Right cardiac atrium (tissue), 5 donors: ENCODE measurements around the gene CCDC92B. TPM values are rescaled to one million over a fixed set of nuclear protein-coding genes. Genes with fewer than 3 reads are reported as not detected.
A peak's percentile ranks its signal among the peaks of the same experiment; 100 is the strongest.
"Not testable (repeated sequence)": the region's sequence is repeated elsewhere in the genome, so short reads cannot be mapped to it uniquely, and the experiment has no call there.

ENCODE experiments used
- ATAC-seq, 2 donors: fragments of 200-7000 bp; cut with Tn5 transposase; one replicate each; pipeline versions ENCODE4 v1.8.0 to v1.9.1; 2020; ENCODE audit warnings: moderate library complexity in 2 of 2, mild to moderate bottlenecking in 1 of 2
- DNase-seq, 3 donors: peaks; one replicate each; pipeline ENCODE4 v3.0.0-alpha.2; 2020
- H3K27ac ChIP-seq: one replicate; pipeline ENCODE4 v1.5.1; 2013; ENCODE audit warnings: mild to moderate bottlenecking, low read length, control low read depth, moderate library complexity
- H3K27me3 ChIP-seq: one replicate; pipeline ENCODE4 v1.6.1; 2013; ENCODE audit not compliant: control insufficient read depth, insufficient read depth
- H3K4me1 ChIP-seq: one replicate; pipeline ENCODE4 v1.6.1; 2013; ENCODE audit warnings: low read length; ENCODE audit not compliant: control insufficient read depth, insufficient read depth
- H3K4me3 ChIP-seq: one replicate; pipeline ENCODE4 v1.5.1; 2013; ENCODE audit warnings: low read length, control low read depth
- H3K9me3 ChIP-seq: one replicate; pipeline ENCODE4 v1.6.1; 2013; ENCODE audit warnings: low read length; ENCODE audit not compliant: control insufficient read depth
- WGBS: extraction: QIAGEN DNeasy Blood & Tissue Kit; methylation state at CpG from one replicate; pipeline ENCODE4 v1.1.7; 2013; 5-methylcytosine and 5-hydroxymethylcytosine counted together
- intact Hi-C, 4 donors: fragments of 100-400 bp; cut with DNase I; formaldehyde crosslinking; loops; one replicate each; pipeline versions ENCODE4 v1.11.0 to v1.14.0; 2022 to 2023
- polyA plus RNA-seq: library from polyadenylated mRNA; stranded (reverse); fragments of 200-250 nt; gene quantifications from one replicate; pipeline ENCODE4 v1.2.3, GENCODE V29; 2013
- total RNA-seq, 4 donors: library from RNA; stranded (reverse); fragmentation: NEBNext Ultra II Directional; extraction: Animal tissue kit (Norgen Biotek cat#: 25700); gene quantifications; one replicate each; pipeline ENCODE4 v1.2.1, GENCODE V29; 2021
- donor health status: healthy with polysubstance abuse.
- donor health status: DM: no; HTN: yes; CAD: no.
- donor health status: DM: no; HTN: no; CAD: no.
- donor health status: DM: no; HTN: yes; CAD: no; lungs with severe emphysema.
- donor health status: DM: yes; HTN: yes; CAD: no.

Gene CCDC92B
- total and polyA plus RNA-seq, 5 donors: 0.15 to 0.40 (median 0.23) TPM; not detected in 1

GRCh38 chr17:2789700-2790099 is 40.2 kb upstream of the CCDC92B start:
- DNase-seq (no peak), ATAC-seq (no peak)
- intact Hi-C loops: no loop called here
- Histone ChIP-seq H3K27me3 (no peaks in the 10 kb centered on the region), H3K27ac (no peak overlapping the region), H3K4me1 (no peaks in the 10 kb centered on the region), H3K4me3 (no peak overlapping the region), H3K9me3 (no peaks in the 10 kb centered on the region)
- WGBS: 66% methylated on average over 3 of the region's 3 CpGs

GRCh38 chr17:2786176-2786881 is 36.9 kb upstream of the CCDC92B start:
- H3K4me3 ChIP-seq: no peak overlapping the region
- H3K27me3 ChIP-seq: no peaks in the 10 kb centered on the region
- peak; percentile 83 to 94 (median 91) for DNase-seq
- no peak overlapping the region for H3K27ac ChIP-seq
- peak; percentile 91 to 92 for ATAC-seq
- H3K9me3 ChIP-seq: no peaks in the 10 kb centered on the region
- WGBS: 32% methylated on average over 21 of the region's 21 CpGs
- no peaks in the 10 kb centered on the region for H3K4me1 ChIP-seq
- intact Hi-C loops: no loop called here

GRCh38 chr17:2785376-2785775 is 35.9 kb upstream of the CCDC92B start:
- ATAC-seq, DNase-seq: not testable (repeated sequence)

DNA sequence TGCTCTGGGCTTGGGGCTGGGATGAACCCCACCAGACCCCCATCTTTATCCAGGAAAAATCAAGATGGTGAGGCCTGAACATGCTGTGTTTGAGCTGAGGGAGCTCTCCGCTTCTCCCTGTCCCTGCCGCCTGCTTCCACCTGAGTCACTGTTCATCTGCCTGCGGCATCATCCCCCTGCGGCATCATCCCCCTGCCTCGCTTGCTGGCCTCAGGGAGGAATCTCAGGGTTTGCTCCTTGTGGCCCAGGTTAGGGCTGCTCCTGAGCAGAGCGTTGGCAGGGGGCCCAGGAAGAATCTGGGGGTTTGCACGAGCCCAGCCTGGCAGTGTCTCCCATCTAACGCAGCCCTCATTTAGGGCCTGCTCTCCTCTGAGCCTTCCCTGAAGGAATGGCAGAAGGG is 35.4 kb upstream of the CCDC92B start:
- H3K4me3 ChIP-seq: no peak overlapping the region
- no peaks in the 10 kb centered on the region for H3K9me3 ChIP-seq
- ATAC-seq (no peak), DNase-seq (no peak)
- intact Hi-C loops: no loop called here
- no peaks in the 10 kb centered on the region for H3K27me3 ChIP-seq
- H3K27ac ChIP-seq: no peak overlapping the region
- WGBS: 67% methylated on average over 8 of the region's 8 CpGs
- H3K4me1 ChIP-seq: no peaks in the 10 kb centered on the region

More at GRCh38 chr17:2785376-2785775, 35.9 kb upstream of the CCDC92B start:
- 54% methylated on average over 12 of the region's 12 CpGs for WGBS
- H3K9me3 ChIP-seq, H3K27ac ChIP-seq, H3K4me3 ChIP-seq, H3K4me1 ChIP-seq, intact Hi-C loops, H3K27me3 ChIP-seq: not testable (repeated sequence)

GRCh38 chr17:2783310-2784030 is 34.0 kb upstream of the CCDC92B start:
- WGBS: 88% methylated on average over 4 of the region's 4 CpGs
- no peak for ATAC-seq

DNA sequence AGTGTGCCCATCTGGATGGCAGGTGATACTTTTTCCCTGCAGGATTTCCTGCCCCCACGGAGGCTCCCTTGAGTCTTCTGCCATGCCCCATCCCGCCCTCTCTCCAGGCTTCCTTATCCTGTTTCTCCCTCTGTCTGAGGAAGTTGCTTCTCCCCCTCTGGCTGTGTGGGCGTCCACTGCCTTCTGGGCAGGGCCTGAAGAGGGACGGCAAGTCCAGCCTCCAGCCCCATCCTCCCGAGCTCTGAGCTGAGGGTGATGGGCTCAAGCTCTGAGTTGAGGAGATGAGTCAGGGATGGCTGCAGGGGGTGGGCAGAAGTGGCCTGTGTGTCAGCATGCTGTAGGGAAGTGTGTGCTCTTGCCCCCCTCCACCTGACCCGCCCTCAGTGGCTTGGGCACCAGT is 32.6 kb upstream of the CCDC92B start:
- Histone ChIP-seq H3K9me3 (no peaks in the 10 kb centered on the region), H3K27me3 (no peaks in the 10 kb centered on the region), H3K4me1 (no peaks in the 10 kb centered on the region), H3K4me3 (no peak overlapping the region), H3K27ac (no peak overlapping the region)
- ATAC-seq (no peak), DNase-seq (no peak)
- WGBS: 32% methylated on average over 6 of the region's 6 CpGs
- intact Hi-C loops: no loop called here

More at GRCh38 chr17:2783310-2784030, 34.0 kb upstream of the CCDC92B start:
- Histone ChIP-seq H3K9me3 (no peaks in the 10 kb centered on the region), H3K27me3 (no peaks in the 10 kb centered on the region), H3K4me3 (no peak overlapping the region), H3K4me1 (no peaks in the 10 kb centered on the region), H3K27ac (no peak overlapping the region)
- DNase-seq: no peak
- intact Hi-C loops: no loop called here

DNA sequence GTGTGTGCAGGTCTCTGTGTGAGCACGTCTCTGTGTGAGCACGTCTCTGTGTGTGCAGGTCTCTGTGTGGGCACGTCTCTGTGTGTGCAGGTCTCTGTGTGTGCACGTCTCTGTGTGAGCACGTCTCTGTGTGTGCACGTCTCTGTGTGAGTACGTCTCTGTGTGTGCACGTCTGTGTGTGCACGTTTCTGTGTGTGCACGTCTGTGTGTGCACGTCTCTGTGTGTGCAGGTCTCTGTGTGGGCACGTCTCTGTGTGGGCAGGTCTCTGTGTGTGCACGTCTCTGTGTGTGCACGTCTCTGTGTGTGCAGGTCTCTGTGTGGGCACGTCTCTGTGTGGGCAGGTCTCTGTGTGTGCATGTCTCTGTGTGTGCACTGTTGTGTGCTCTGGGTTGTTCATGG is 32.1 kb upstream of the CCDC92B start:
- DNase-seq, ATAC-seq, intact Hi-C loops, H3K4me1 ChIP-seq, H3K4me3 ChIP-seq, H3K27me3 ChIP-seq, H3K9me3 ChIP-seq, H3K27ac ChIP-seq: not testable (repeated sequence)
- WGBS: 88% methylated on average over 15 of the region's 15 CpGs

- 87% methylated on average over 9 of the region's 9 CpGs for WGBS
- no peak for DNase-seq
- Histone ChIP-seq H3K9me3 (no peaks in the 10 kb centered on the region), H3K27ac (no peak overlapping the region), H3K4me1 (no peaks in the 10 kb centered on the region), H3K4me3 (no peak overlapping the region), H3K27me3 (no peaks in the 10 kb centered on the region)
- ATAC-seq: no peak
- intact Hi-C loops: no loop called here
Observed at GRCh38 chr17:2780931-2781454, 31.5 kb upstream of the CCDC92B start.

GRCh38 chr17:2780256-2780655 is 30.8 kb upstream of the CCDC92B start:
- Histone ChIP-seq H3K4me3 (no peak overlapping the region), H3K27me3 (no peaks in the 10 kb centered on the region), H3K9me3 (no peaks in the 10 kb centered on the region), H3K27ac (no peak overlapping the region), H3K4me1 (no peaks in the 10 kb centered on the region)
- 86% methylated on average over 12 of the region's 12 CpGs for WGBS
- ATAC-seq (no peak), DNase-seq (no peak)
- intact Hi-C loops: no loop called here

DNA sequence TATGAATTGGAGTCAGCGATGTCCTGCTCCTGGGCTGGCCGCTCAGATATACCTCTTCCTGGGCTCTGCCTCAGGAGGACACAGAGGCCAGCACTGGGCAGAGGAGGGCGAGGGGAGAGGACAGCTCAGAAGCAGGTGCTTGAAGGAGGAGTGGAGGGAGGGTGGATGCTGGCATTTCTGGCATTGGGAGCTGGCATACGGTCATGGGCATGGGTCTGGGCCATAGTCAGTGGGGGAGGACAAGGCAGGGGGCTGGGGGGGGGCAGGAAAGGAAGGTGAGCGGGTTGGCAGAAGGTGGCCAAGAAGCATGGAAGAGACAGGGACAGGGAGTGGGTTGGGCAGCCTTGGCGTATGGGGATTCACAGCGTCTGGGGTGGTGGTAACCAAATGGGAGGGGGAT is 30.1 kb upstream of the CCDC92B start:
- Histone ChIP-seq H3K4me3 (no peak overlapping the region), H3K9me3 (no peaks in the 10 kb centered on the region), H3K27me3 (no peaks in the 10 kb centered on the region), H3K27ac (no peak overlapping the region), H3K4me1 (no peaks in the 10 kb centered on the region)
- 85% methylated on average over 7 of the region's 7 CpGs for WGBS
- intact Hi-C loops: no loop called here
- DNase-seq: no peak
- ATAC-seq: no peak

GRCh38 chr17:2778489-2778888 is 29.0 kb upstream of the CCDC92B start:
- no peak for DNase-seq
- H3K27me3 ChIP-seq: no peaks in the 10 kb centered on the region
- ATAC-seq: no peak
- no peak overlapping the region for H3K4me3 ChIP-seq
- intact Hi-C loops: no loop called here
- H3K4me1 ChIP-seq: no peaks in the 10 kb centered on the region
- 70% methylated on average over 6 of the region's 6 CpGs for WGBS
- H3K9me3 ChIP-seq: no peaks in the 10 kb centered on the region
- no peak overlapping the region for H3K27ac ChIP-seq
